HFFc6 (cell line): ENCODE results near the gene UNKL. TPM values are rescaled to one million over a fixed set of nuclear protein-coding genes. Genes with fewer than 3 reads are reported as not detected.

Experiments
- DNase-seq: peaks from one replicate; pipeline ENCODE4 v3.0.0-alpha.2; 2018
- H3K27ac Mint-ChIP-seq: 2 replicates; pipeline ENCODE4 v1.8.0; 2020; ENCODE audit warnings: mild to moderate bottlenecking, mixed read lengths
- H3K27me3 Mint-ChIP-seq: 2 replicates; pipeline ENCODE4 v1.8.0; 2021; ENCODE audit warnings: mild to moderate bottlenecking, moderate library complexity, mixed read lengths; ENCODE audit not compliant: insufficient read depth
- H3K36me3 Mint-ChIP-seq: 2 replicates; pipeline ENCODE4 v1.8.0; 2021; ENCODE audit warnings: low read depth, mixed read lengths
- H3K4me1 Mint-ChIP-seq: 2 replicates; pipeline ENCODE4 v1.8.0; 2020; ENCODE audit warnings: low read depth, mixed read lengths
- H3K4me3 Mint-ChIP-seq: 2 replicates; pipeline ENCODE4 v1.8.0; 2020; ENCODE audit warnings: mild to moderate bottlenecking, moderate library complexity, mixed read lengths
- H3K9me3 Mint-ChIP-seq: 2 replicates; pipeline ENCODE4 v1.8.0; 2020; ENCODE audit warnings: mild to moderate bottlenecking, mixed read lengths
- CTCF ChIP-seq: fragments of 200-600 bp; sonication (generic); IDR thresholded peaks from 2 replicates; pipeline ENCODE4 v1.5.0; 2021; ENCODE audit warnings: antibody characterized with exemption, mild to moderate bottlenecking
- total RNA-seq, 6 experiments: library from RNA; stranded (reverse); fragmentation: NEBNext Ultra II Directional; extraction: Animal tissue kit (Norgen Biotek cat#: 25700); gene quantifications; 2 replicates in 1 of 6; 3 replicates in 5 of 6; pipeline ENCODE4 v1.2.3, GENCODE V29; 2021

UNKL gene
- total RNA-seq, 6 experiments from 2014 or later = 15.0 to 22.6 (median 16.5) TPM

- no peak for TF ChIP-seq CTCF
- H3K27ac Mint-ChIP-seq = no peak overlapping the region
- no peak overlapping the region for H3K4me3 Mint-ChIP-seq
- H3K9me3 Mint-ChIP-seq = no peaks in the 10 kb centered on the region
- no peak for DNase-seq
- H3K4me1 Mint-ChIP-seq = no peaks in the 10 kb centered on the region
- no peaks in the 10 kb centered on the region for H3K36me3 Mint-ChIP-seq
- no peaks in the 10 kb centered on the region for H3K27me3 Mint-ChIP-seq
These were observed 20.4 kb upstream of the UNKL start for GRCh38 chr16:1434644-1435592.

GRCh38 chr16:1433756-1434155 is 19.3 kb upstream of the UNKL start:
- no peaks in the 10 kb centered on the region for H3K9me3 Mint-ChIP-seq
- H3K27ac Mint-ChIP-seq = no peak overlapping the region
- no peak for TF ChIP-seq CTCF
- no peak for DNase-seq
- H3K36me3 Mint-ChIP-seq = no peaks in the 10 kb centered on the region
- no peaks in the 10 kb centered on the region for H3K4me1 Mint-ChIP-seq
- H3K4me3 Mint-ChIP-seq = no peak overlapping the region
- H3K27me3 Mint-ChIP-seq = no peaks in the 10 kb centered on the region; the same call in 1 of the 2 replicates

- Mint-ChIP-seq H3K27me3 (no peaks in the 10 kb centered on the region; the same call in 1 of the 2 replicates), H3K4me1 (no peaks in the 10 kb centered on the region), H3K9me3 (no peaks in the 10 kb centered on the region), H3K36me3 (no peaks in the 10 kb centered on the region), H3K4me3 (no peak overlapping the region), H3K27ac (no peak overlapping the region)
- no peak for DNase-seq
- no peak for TF ChIP-seq CTCF
These were observed 18.7 kb upstream of the UNKL start for GRCh38 chr16:1433263-1433560.

DNA sequence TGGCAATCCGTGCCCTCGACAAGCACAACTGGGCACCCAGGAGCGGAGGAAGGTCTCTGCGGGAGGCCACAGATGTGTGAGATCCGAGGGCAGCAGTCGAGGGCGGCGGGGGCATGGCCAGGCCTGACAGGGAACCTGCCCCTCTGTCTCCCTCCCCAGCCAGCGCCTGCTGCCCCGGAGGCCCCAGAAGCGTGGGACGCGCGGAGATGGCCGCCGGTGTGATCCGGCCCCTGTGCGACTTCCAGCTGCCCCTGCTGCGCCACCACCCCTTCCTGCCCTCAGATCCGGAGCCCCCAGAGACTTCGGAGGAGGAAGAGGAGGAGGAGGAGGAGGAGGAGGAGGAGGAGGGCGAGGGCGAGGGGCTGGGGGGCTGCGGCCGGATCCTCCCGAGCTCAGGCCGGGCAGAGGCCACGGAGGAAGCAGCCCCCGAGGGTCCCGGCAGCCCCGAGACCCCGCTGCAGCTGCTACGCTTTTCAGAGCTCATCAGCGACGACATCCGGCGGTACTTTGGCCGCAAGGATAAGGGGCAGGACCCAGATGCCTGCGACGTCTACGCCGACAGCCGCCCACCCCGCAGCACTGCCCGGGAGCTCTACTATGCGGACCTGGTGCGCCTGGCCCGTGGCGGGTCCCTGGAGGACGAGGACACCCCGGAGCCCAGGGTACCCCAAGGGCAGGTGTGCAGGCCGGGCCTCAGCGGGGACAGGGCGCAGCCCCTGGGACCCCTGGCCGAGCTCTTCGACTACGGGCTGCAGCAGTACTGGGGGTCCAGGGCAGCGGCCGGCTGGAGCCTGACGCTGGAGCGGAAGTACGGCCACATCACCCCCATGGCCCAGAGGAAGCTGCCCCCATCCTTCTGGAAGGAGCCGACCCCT is 18.1 kb upstream of the UNKL start:
- no peaks in the 10 kb centered on the region for H3K4me1 Mint-ChIP-seq
- H3K4me3 Mint-ChIP-seq = no peak overlapping the region
- DNase-seq = no peak
- no peak for TF ChIP-seq CTCF
- no peaks in the 10 kb centered on the region; the same call in 1 of the 2 replicates for H3K27me3 Mint-ChIP-seq
- no peaks in the 10 kb centered on the region for H3K9me3 Mint-ChIP-seq
- no peak overlapping the region for H3K27ac Mint-ChIP-seq
- H3K36me3 Mint-ChIP-seq = no peaks in the 10 kb centered on the region

- no peak for DNase-seq
- H3K4me1 Mint-ChIP-seq = no peaks in the 10 kb centered on the region
- no peak overlapping the region for H3K27ac Mint-ChIP-seq
- no peaks in the 10 kb centered on the region for H3K36me3 Mint-ChIP-seq
- H3K9me3 Mint-ChIP-seq = no peaks in the 10 kb centered on the region
- no peak overlapping the region for H3K4me3 Mint-ChIP-seq
- TF ChIP-seq CTCF = no peak
- H3K27me3 Mint-ChIP-seq = no peaks in the 10 kb centered on the region; the same call in 1 of the 2 replicates
These were observed 17.2 kb upstream of the UNKL start for GRCh38 chr16:1431497-1432270.
